Measurements from ENCODE around the gene CTNNA2.

CTNNA2 gene

DNA sequence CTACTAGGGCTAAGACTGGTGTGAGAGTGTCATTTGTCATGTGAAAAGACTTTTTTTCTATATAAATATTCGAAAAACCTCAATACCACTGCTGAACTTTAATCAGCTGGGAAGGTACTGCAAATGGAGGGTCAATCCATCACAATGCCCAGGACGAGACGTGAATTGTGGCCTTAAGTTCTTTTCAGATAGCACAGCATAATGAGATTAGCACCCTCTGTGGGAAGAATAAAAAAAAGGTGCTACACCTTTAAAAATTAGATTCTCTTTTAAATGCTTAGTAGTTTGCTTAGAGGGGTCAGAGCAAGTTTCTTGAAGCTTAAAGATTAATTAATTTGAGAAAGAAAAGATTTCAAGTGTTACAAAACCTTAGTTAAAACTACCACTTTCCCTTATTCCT is 786.1 kb downstream of the CTNNA2 start:
- TF ChIP-seq, protein P1, sequence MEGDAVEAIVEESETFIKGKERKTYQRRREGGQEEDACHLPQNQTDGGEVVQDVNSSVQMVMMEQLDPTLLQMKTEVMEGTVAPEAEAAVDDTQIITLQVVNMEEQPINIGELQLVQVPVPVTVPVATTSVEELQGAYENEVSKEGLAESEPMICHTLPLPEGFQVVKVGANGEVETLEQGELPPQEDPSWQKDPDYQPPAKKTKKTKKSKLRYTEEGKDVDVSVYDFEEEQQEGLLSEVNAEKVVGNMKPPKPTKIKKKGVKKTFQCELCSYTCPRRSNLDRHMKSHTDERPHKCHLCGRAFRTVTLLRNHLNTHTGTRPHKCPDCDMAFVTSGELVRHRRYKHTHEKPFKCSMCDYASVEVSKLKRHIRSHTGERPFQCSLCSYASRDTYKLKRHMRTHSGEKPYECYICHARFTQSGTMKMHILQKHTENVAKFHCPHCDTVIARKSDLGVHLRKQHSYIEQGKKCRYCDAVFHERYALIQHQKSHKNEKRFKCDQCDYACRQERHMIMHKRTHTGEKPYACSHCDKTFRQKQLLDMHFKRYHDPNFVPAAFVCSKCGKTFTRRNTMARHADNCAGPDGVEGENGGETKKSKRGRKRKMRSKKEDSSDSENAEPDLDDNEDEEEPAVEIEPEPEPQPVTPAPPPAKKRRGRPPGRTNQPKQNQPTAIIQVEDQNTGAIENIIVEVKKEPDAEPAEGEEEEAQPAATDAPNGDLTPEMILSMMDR (IDR thresholded peaks at IDR 0.05; ENCODE audit: control insufficient read depth, extremely low read depth, insufficient read depth), result no peak
- no peak overlapping the region for H3K4me3 ChIP-seq (ENCODE audit: low read depth, low read length)
- DNase-seq (ENCODE audit: low read depth), result no peak

DNA sequence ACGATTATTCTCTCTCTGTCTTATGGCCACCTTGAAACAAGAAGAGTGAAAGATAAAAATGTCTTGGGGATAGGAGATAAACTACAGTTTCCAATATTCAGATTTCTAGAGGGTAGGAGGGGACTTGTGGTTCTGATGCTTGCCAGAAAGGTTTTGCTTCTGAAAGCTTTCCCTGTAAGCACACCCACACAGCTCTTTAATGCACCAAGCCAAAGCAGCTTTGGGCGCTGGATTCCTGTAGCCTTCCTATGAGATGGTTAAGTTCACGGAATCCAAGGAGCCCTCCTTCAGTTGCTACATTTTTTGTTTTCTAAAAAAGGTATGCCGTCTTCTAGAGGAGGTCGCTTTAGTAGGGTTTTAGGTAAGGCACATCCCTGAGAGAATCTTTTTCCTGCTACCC is 786.8 kb downstream of the CTNNA2 start:
- no peak for DNase-seq (ENCODE audit: low read depth)
- TF ChIP-seq, protein P1 (IDR thresholded peaks at IDR 0.05; ENCODE audit: control insufficient read depth, extremely low read depth, insufficient read depth), result no peak
- no peak overlapping the region for H3K4me3 ChIP-seq (ENCODE audit: low read depth, low read length)

DNA sequence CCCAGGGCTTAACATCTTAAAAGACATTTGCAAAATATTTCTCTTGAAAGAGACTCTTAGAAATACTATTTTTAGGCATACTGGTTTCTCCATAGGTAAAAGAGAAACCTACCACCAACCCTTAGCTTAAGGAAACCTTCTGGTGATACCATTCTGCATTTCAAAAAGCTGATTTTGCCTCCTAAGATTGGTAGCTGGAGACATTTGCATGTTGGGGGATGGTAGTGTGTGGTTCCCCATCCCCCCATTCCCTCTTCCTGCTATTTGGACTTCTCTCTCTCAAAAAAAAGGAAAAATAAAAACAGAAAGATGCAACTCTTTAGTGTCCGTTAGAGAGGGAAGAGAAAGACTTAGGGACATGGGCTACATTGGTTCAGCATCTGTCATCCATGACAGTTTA is 787.5 kb downstream of the CTNNA2 start:
- TF ChIP-seq, protein P1 (IDR thresholded peaks at IDR 0.05; ENCODE audit: control insufficient read depth, extremely low read depth, insufficient read depth), result no peak
- DNase-seq (ENCODE audit: low read depth), result no peak
- no peak overlapping the region for H3K4me3 ChIP-seq (ENCODE audit: low read depth, low read length)

DNA sequence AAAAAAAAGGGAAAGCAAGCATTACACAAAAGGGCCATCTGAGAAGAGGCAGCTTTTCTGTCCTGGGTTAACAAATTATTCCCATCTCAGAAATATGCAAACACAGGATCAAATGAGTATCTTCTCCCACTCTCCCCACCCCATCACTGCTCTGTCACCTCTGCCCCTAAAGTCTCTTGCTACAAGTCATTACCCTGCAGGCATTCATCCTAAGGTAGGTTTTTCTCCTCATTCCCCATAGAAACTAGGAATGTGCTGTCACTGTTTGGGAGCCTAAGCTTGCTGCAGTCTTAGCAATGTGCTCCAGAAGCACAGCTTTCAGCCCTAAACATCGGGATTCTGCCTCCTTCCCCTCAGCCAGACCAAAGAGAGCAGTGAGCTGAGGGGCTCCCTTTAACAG is 788.1 kb downstream of the CTNNA2 start:
- DNase-seq (ENCODE audit: low read depth), result no peak
- TF ChIP-seq, protein P1 (IDR thresholded peaks at IDR 0.05; ENCODE audit: control insufficient read depth, extremely low read depth, insufficient read depth), result no peak
- H3K4me3 ChIP-seq (ENCODE audit: low read depth, low read length), result no peak overlapping the region

DNA sequence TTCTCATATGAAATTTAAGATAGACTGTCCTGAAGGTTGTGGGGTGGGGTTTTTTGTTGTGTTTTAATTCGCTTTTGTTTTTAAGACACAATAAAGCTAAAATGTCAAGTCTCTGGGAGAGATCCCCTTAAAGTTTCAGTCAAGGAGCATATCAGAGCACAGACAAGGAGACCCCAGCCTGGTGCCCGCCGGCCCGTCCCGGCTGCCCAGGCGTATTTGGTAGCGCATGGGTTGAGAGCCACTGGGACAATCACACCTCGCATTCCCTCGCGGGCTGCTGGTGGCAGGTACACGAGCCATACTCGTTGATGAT is 789.1 kb downstream of the CTNNA2 start:
- no peak overlapping the region for H3K4me3 ChIP-seq (ENCODE audit: low read depth, low read length)
- no peak for DNase-seq (ENCODE audit: low read depth)
- TF ChIP-seq, protein P1 (IDR thresholded peaks at IDR 0.05; ENCODE audit: control insufficient read depth, extremely low read depth, insufficient read depth), result no peak

DNA sequence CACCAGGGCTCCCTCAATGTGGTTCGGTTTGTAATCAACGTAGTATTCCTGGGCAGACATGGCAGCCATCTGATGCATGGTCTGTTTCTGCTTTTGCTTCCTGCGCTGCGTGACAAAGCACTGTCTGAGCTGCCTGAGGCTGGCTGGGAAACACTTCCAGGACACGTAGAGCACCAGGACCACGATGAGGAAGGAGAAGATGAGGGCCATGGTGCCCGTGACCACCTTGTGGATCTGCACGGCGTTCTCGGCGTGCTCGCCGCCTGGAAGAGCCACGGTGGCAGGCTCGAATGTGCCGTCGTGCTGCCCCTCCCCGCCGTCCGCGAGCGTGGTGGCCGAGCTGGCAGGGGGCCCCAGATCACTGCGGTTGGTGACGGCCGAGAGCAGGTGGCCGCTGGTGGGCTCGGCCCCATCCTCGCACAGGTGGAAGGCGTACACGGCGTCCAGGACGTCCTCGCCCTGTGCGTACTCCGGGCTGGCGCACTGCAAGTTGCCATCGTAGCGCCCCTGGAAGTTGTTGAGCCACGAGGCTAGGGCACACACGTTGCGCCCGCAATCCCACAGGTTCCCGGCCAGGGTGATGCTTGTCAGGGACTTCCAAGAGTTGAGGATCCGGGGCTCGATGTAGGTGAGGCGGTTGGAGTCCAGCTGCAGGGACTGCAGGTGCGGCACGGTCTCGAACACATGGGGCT is 789.6 kb downstream of the CTNNA2 start:
- DNase-seq (ENCODE audit: low read depth), result no peak
- TF ChIP-seq, protein P1 (IDR thresholded peaks at IDR 0.05; ENCODE audit: control insufficient read depth, extremely low read depth, insufficient read depth), result no peak
- no peak overlapping the region for H3K4me3 ChIP-seq (ENCODE audit: low read depth, low read length)

Measured in LNCaP clone FGC (cell line).